H1 (cell line): ENCODE measurements around the gene CTNNA3. TPM values are rescaled to one million over a fixed set of nuclear protein-coding genes. Genes with fewer than 3 reads are reported as not detected.

ENCODE experiments used
- CTCF ChIA-PET: fragments of 300-600 bp; sonication (Branson Sonifier 250); formaldehyde crosslinking; loops from one replicate; lab custom pipeline; 2021; ENCODE audit not compliant: partially characterized antibody; lab: Charles Lee
- POLR2A ChIA-PET: fragments of 300-600 bp; sonication (Branson Sonifier 250); formaldehyde crosslinking; loops from one replicate; lab custom pipeline; 2021; ENCODE audit warnings: inconsistent platforms; ENCODE audit not compliant: partially characterized antibody; lab: Charles Lee
- DNase-seq, 2 experiments: peaks; one replicate each; pipeline versions ENCODE4 v3.0.0 to v3.0.0-alpha.2; 2010 to 2022; ENCODE audit warnings: low spot score in 2 of 2, low read depth in 1 of 2, mixed read lengths in 1 of 2
- FAIRE-seq: peaks from 2 replicates; lab custom pipeline; 2011; peaks lifted over from hg19 to GRCh38; lab: Jason Lieb, UNC
- H2AFZ ChIP-seq: 2 replicates; pipeline ENCODE4 v1.8.1; 2012; ENCODE audit warnings: low read length, inconsistent platforms
- H2AK5ac ChIP-seq: 2 replicates; pipeline ENCODE4 v1.6.1; 2013; ENCODE audit warnings: low read depth, low read length
- H2BK120ac ChIP-seq: replicated peaks from 2 replicates; pipeline ENCODE3; 2013; ENCODE audit warnings: low read depth, low read length, inconsistent platforms
- H2BK12ac ChIP-seq: 2 replicates; pipeline ENCODE4 v1.6.1; 2013; ENCODE audit warnings: low read depth, low read length
- H2BK15ac ChIP-seq: 2 replicates; pipeline ENCODE4 v1.6.1; 2013; ENCODE audit warnings: low read length
- H2BK20ac ChIP-seq: 2 replicates; pipeline ENCODE4 v1.6.1; 2013; ENCODE audit warnings: low read length
- H2BK5ac ChIP-seq: 2 replicates; pipeline ENCODE4 v1.6.1; 2013; ENCODE audit warnings: low read depth, low read length
- H3K14ac ChIP-seq: 2 replicates; pipeline ENCODE4 v1.6.1; 2013; ENCODE audit warnings: inconsistent platforms; ENCODE audit not compliant: insufficient read length
- H3K18ac ChIP-seq: 2 replicates; pipeline ENCODE4 v1.6.1; 2013; ENCODE audit warnings: low read length; ENCODE audit errors: extremely low read depth
- H3K23ac ChIP-seq: 2 replicates; pipeline ENCODE4 v1.6.1; 2013; ENCODE audit warnings: inconsistent platforms; ENCODE audit not compliant: insufficient read length
- H3K23me2 ChIP-seq: 2 replicates; pipeline ENCODE4 v1.6.1; 2013; ENCODE audit warnings: low read depth, low read length
- H3K27ac ChIP-seq: 2 replicates; pipeline ENCODE4 v1.6.1; 2011; ENCODE audit warnings: low read depth, low read length, inconsistent platforms
- H3K27me3 ChIP-seq, 4 experiments: replicated peaks in 1 of 4; 1 replicate in 1 of 4; 2 replicates in 3 of 4; pipeline versions ENCODE4 v1.6.1 to v1.8.1; 2011 to 2013; ENCODE audit warnings: low read length in 3 of 4, mild to moderate bottlenecking in 3 of 4, inconsistent platforms in 2 of 4, mixed read lengths in 2 of 4, moderate library complexity in 1 of 4; ENCODE audit not compliant: control insufficient read depth in 3 of 4, insufficient read depth in 3 of 4; ENCODE audit errors: extremely low read depth in 1 of 4
- H3K36me3 ChIP-seq, 4 experiments: 2 replicates each; pipeline versions ENCODE4 v1.6.1 to v1.8.1; 2011 to 2013; ENCODE audit warnings: mild to moderate bottlenecking in 4 of 4, low read length in 3 of 4, moderate library complexity in 2 of 4, control low read depth in 1 of 4, inconsistent platforms in 1 of 4; ENCODE audit not compliant: insufficient read depth in 4 of 4, control insufficient read depth in 2 of 4
- H3K4ac ChIP-seq: replicated peaks from 2 replicates; pipeline ENCODE3; 2013; ENCODE audit warnings: low read length, low read depth, mixed read lengths, inconsistent platforms; ENCODE audit not compliant: insufficient read length
- H3K4me1 ChIP-seq, 4 experiments: replicated peaks in 1 of 4; 1 replicate in 1 of 4; 2 replicates in 3 of 4; pipeline versions ENCODE4 v1.6.1 to v1.8.1; 2011 to 2013; ENCODE audit warnings: low read length in 3 of 4, inconsistent platforms in 2 of 4, mixed read lengths in 1 of 4; ENCODE audit not compliant: insufficient read depth in 4 of 4, control insufficient read depth in 3 of 4
- H3K4me2 ChIP-seq, 2 experiments: 2 replicates each; pipeline versions ENCODE4 v1.6.1 to v1.8.1; 2011 to 2013; ENCODE audit warnings: low read depth in 2 of 2, low read length in 2 of 2, control low read depth in 1 of 2, inconsistent platforms in 1 of 2, mild to moderate bottlenecking in 1 of 2; ENCODE audit not compliant: insufficient read depth in 1 of 2
- H3K4me3 ChIP-seq, 4 experiments: fragments of 200-600, 300-600 bp in 1 of 4; sonication (generic), shearing (Covaris generic), sonication (Bioruptor Twin) in 1 of 4; 2 replicates each; pipeline versions ENCODE4 v1.5.1 to v1.8.1; 2011 to 2016; ENCODE audit warnings: low read length in 4 of 4, low read depth in 3 of 4, control low read depth in 2 of 4, inconsistent platforms in 2 of 4, mild to moderate bottlenecking in 2 of 4, mixed read lengths in 1 of 4, moderate library complexity in 1 of 4; ENCODE audit not compliant: insufficient read depth in 2 of 4; ENCODE audit errors: extremely low read depth in 1 of 4
- H3K56ac ChIP-seq: replicated peaks from 2 replicates; pipeline ENCODE3; 2013; ENCODE audit warnings: low read depth, mild to moderate bottlenecking, mixed read lengths, low read length, inconsistent platforms; ENCODE audit not compliant: insufficient read length
- H3K79me1 ChIP-seq: 2 replicates; pipeline ENCODE4 v1.6.1; 2013; ENCODE audit warnings: low read depth, low read length, control low read depth
- H3K79me2 ChIP-seq, 2 experiments: 2 replicates each; pipeline versions ENCODE4 v1.6.1 to v1.8.1; 2012 to 2013; ENCODE audit warnings: low read length in 2 of 2, mild to moderate bottlenecking in 2 of 2, inconsistent platforms in 1 of 2; ENCODE audit not compliant: insufficient read depth in 2 of 2, control insufficient read depth in 1 of 2
- H3K9ac ChIP-seq, 4 experiments: replicated peaks in 1 of 4; 1 replicate in 1 of 4; 2 replicates in 3 of 4; pipeline versions ENCODE4 v1.6.1 to v1.8.1; 2011 to 2013; ENCODE audit warnings: low read depth in 3 of 4, low read length in 3 of 4, control low read depth in 2 of 4, mild to moderate bottlenecking in 2 of 4, moderate library complexity in 2 of 4, inconsistent platforms in 1 of 4; ENCODE audit errors: extremely low read depth in 1 of 4
- H3K9me3 ChIP-seq, 2 experiments: 2 replicates each; pipeline versions ENCODE4 v1.6.1 to v1.8.1; 2012 to 2013; ENCODE audit warnings: mild to moderate bottlenecking in 2 of 2, moderate library complexity in 2 of 2, control low read depth in 1 of 2, inconsistent platforms in 1 of 2, low read depth in 1 of 2, low read length in 1 of 2, mixed read lengths in 1 of 2; ENCODE audit not compliant: insufficient read depth in 2 of 2
- H4K20me1 ChIP-seq, 2 experiments: replicated peaks in 1 of 2; 2 replicates each; pipeline versions ENCODE3 to v1.8.1; 2011 to 2013; ENCODE audit warnings: inconsistent platforms in 2 of 2, low read length in 2 of 2, mild to moderate bottlenecking in 1 of 2; ENCODE audit not compliant: insufficient read depth in 2 of 2, control insufficient read depth in 1 of 2
- H4K5ac ChIP-seq: 2 replicates; pipeline ENCODE4 v1.6.1; 2013; ENCODE audit warnings: low read length, low read depth, mixed read lengths, inconsistent platforms; ENCODE audit not compliant: insufficient read length
- H4K8ac ChIP-seq: 2 replicates; pipeline ENCODE4 v1.8.0; 2013; ENCODE audit warnings: mild to moderate bottlenecking, moderate library complexity, low read length, inconsistent platforms; ENCODE audit not compliant: insufficient read depth; ENCODE audit errors: extremely low read depth
- H4K91ac ChIP-seq: replicated peaks from 2 replicates; pipeline ENCODE3; 2013; ENCODE audit warnings: low read length, mixed read lengths, inconsistent platforms; ENCODE audit not compliant: insufficient read length
- BACH1 ChIP-seq: IDR thresholded peaks from 2 replicates; pipeline ENCODE4 v1.6.1; 2012; ENCODE audit warnings: low read length, improper control_type of control experiment
- CHD2 ChIP-seq: IDR thresholded peaks from 2 replicates; pipeline ENCODE4 v1.6.1; 2012; ENCODE audit warnings: low read length, improper control_type of control experiment
- FOSL1 ChIP-seq: IDR thresholded peaks from 2 replicates; pipeline ENCODE4 v1.6.1; 2011; ENCODE audit warnings: mild to moderate bottlenecking, low read depth, low read length, moderate library complexity; ENCODE audit not compliant: insufficient read depth
- JUN ChIP-seq: IDR thresholded peaks from 2 replicates; pipeline ENCODE4 v1.6.1; 2011; ENCODE audit warnings: low read depth, mild to moderate bottlenecking, improper control_type of control experiment, low read length
- KDM1A ChIP-seq: fragments of 200-600, 300-600 bp; sonication (generic); IDR thresholded peaks from 2 replicates; pipeline ENCODE4 v1.7.1; 2016; ENCODE audit warnings: mild to moderate bottlenecking, low read length, borderline replicate concordance
- KDM4A ChIP-seq: IDR thresholded peaks from one replicate; pipeline ENCODE4 v1.7.1; 2012; ENCODE audit warnings: low read depth, mild to moderate bottlenecking, moderate library complexity, low read length, inconsistent platforms; ENCODE audit not compliant: severe bottlenecking
- SAP30 ChIP-seq: fragments of 300-600 bp; sonication (generic); IDR thresholded peaks from 2 replicates; pipeline ENCODE4 v1.7.1; 2012; ENCODE audit warnings: low read length, moderate library complexity, mild to moderate bottlenecking, inconsistent platforms; ENCODE audit not compliant: insufficient read depth, insufficient replicate concordance
- SUZ12 ChIP-seq: fragments of 200-600 bp; sonication (generic); IDR thresholded peaks from 2 replicates; pipeline ENCODE4 v1.6.1; 2012; ENCODE audit warnings: mild to moderate bottlenecking, inconsistent platforms, low read length, moderate library complexity, mixed read lengths
- TAF1 ChIP-seq: IDR thresholded peaks from 2 replicates; pipeline ENCODE4 v1.6.1; 2011; ENCODE audit warnings: mild to moderate bottlenecking, low read depth, low read length
- TCF12 ChIP-seq: IDR thresholded peaks from 2 replicates; pipeline ENCODE4 v1.6.1; 2011; ENCODE audit warnings: low read depth, mild to moderate bottlenecking, low read length
- YY1 ChIP-seq: IDR thresholded peaks from 2 replicates; pipeline ENCODE4 v1.6.1; 2011; ENCODE audit warnings: low read depth, mild to moderate bottlenecking, low read length
- WGBS, 2 experiments: shearing (Covaris generic) in 1 of 2; methylation state at CpG; one replicate each; pipeline versions ENCODE4 v1.1.6 to v1.1.7; 2013 to 2015; ENCODE audit warnings: low lambda C conversion rate in 2 of 2, mixed read lengths in 2 of 2, inconsistent platforms in 1 of 2, low coverage in 1 of 2, missing lambda C conversion rate in 1 of 2; ENCODE audit not compliant: insufficient replicate concordance in 2 of 2, insufficient coverage in 1 of 2, insufficient read length in 1 of 2; ENCODE audit errors: extremely low coverage in 1 of 2, missing lambda C conversion rate in 1 of 2; 5-methylcytosine and 5-hydroxymethylcytosine counted together
- polyA plus RNA-seq, 7 experiments: library from polyadenylated mRNA; depleted of rRNA in 3 of 7; stranded (reverse) in 5 of 7; unstranded in 2 of 7; fragments of >200 nt in 5 of 7; fragments of 200-250 nt in 2 of 7; gene quantifications; 1 replicate in 5 of 7; 2 replicates in 1 of 7; 4 replicates in 1 of 7; pipeline versions ENCODE4 v1.2.1 to v1.2.3, GENCODE V29; 2011 to 2013; ENCODE audit warnings: missing spikeins in 2 of 7, mixed read lengths in 2 of 7
- total RNA-seq: library from RNA; stranded (reverse); fragmentation: NEBNext Ultra II Directional; extraction: Animal tissue kit (Norgen Biotek cat#: 25700); gene quantifications from 2 replicates; pipeline ENCODE4 v1.2.1, GENCODE V29; 2021
- TF ChIP-seq, protein P1 (sequence below): IDR thresholded peaks from 2 replicates; pipeline ENCODE4 v1.6.1; 2012; ENCODE audit warnings: inconsistent platforms
- TF ChIP-seq, protein P2 (sequence below): IDR thresholded peaks from 2 replicates; pipeline ENCODE4 v1.6.1; 2011; ENCODE audit warnings: low read length, improper control_type of control experiment

Gene CTNNA3
- total and polyA plus RNA-seq, 2 of the 8 experiments (the other 6 are each of a cell fraction or from before 2014, with no cell fraction given): 1.3 to 1.5 TPM

DNA sequence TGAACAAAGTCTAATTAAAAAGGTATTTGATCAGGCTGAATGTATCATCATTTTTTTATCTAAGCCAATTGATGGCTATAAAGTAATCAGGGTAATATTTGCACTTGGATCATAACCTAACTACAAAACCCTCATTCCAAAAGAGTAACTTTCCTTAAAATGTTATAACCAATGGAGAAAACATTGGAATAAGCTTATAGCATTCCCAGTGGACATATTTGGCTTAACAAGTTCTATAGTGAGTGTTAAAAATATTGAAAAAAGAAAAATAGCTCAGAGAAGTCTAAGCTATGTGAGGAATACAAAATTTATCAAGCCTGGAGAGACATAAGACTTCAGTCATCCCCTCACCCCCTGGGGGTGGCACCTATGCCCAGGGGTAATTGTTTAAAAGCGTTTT lies 411.4 kb downstream of the CTNNA3 start:
- Histone ChIP-seq H3K4me3 (no peak overlapping the region), H3K79me1 (no peaks in the 10 kb centered on the region), H3K18ac (no peak overlapping the region), H2BK12ac (no peak overlapping the region), H2BK20ac (no peak overlapping the region), H4K91ac (no peak overlapping the region), H4K8ac (no peak overlapping the region), H2BK15ac (no peak overlapping the region), H3K4ac (no peak overlapping the region), H3K36me3 (no peaks in the 10 kb centered on the region; a peak in 1 of 8 replicates), H3K4me1 (peaks cover 0 to 9% (median 4%) of the 10 kb centered on the region in 4 experiments; a peak in 5 of 7 replicates), H3K56ac (no peak overlapping the region), H4K20me1 (no peaks in the 10 kb centered on the region), H2AFZ (no peak overlapping the region), H2BK120ac (no peak overlapping the region), H3K23ac (no peak overlapping the region), H3K9me3 (no peaks in the 10 kb centered on the region), H3K27ac (no peak overlapping the region), H3K27me3 (no peaks in the 10 kb centered on the region), H3K14ac (no peak overlapping the region), H2AK5ac (no peak overlapping the region), H3K23me2 (no peaks in the 10 kb centered on the region), H3K4me2 (no peak overlapping the region), H3K79me2 (no peaks in the 10 kb centered on the region), H4K5ac (no peak overlapping the region), H2BK5ac (no peak overlapping the region), H3K9ac (no peak overlapping the region)
- WGBS, 2 experiments: 45% methylated on average over 1 of the region's 1 CpG; no CpG with 5 or more reads in 1 of the 2 experiments
- DNase-seq (no peak), FAIRE-seq (no peak)
- CTCF ChIA-PET: interaction anchor here (0.8 to 1.6 kb wide), 4 partner anchors 11 to 46 kb away, joined by 3 to 4 read pairs (median 4); no protein-coding TSS in a partner anchor
- POLR2A ChIA-PET: no interaction called here
- TF ChIP-seq, protein P1, sequence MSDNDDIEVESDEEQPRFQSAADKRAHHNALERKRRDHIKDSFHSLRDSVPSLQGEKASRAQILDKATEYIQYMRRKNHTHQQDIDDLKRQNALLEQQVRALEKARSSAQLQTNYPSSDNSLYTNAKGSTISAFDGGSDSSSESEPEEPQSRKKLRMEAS: no peak
- TF ChIP-seq, protein P2, sequence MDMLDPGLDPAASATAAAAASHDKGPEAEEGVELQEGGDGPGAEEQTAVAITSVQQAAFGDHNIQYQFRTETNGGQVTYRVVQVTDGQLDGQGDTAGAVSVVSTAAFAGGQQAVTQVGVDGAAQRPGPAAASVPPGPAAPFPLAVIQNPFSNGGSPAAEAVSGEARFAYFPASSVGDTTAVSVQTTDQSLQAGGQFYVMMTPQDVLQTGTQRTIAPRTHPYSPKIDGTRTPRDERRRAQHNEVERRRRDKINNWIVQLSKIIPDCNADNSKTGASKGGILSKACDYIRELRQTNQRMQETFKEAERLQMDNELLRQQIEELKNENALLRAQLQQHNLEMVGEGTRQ: no peak
- TF ChIP-seq TCF12: no peak
- no peak for TF ChIP-seq BACH1
- TF ChIP-seq CHD2: no peak
- TF ChIP-seq KDM1A: no peak
- no peak for TF ChIP-seq YY1
- TF ChIP-seq SAP30: no peak
- no peak for TF ChIP-seq KDM4A
- TF ChIP-seq JUN: no peak
- TF ChIP-seq TAF1: no peak
- TF ChIP-seq FOSL1: no peak
- TF ChIP-seq SUZ12: no peak
